AG04449 (cell line): ENCODE results near the gene LOXL3.
"Not testable (repeated sequence)": the region's sequence is repeated elsewhere in the genome, so short reads cannot be mapped to it uniquely, and the experiment has no call there.

Source experiments
- CTCF ChIA-PET: fragments of 350-600 bp; formaldehyde crosslinking; extraction: SDS; loops from one replicate; lab custom pipeline; 2021; ENCODE audit warnings: antibody characterized with exemption; lab: Yijun Ruan, JAX
- POLR2A ChIA-PET: fragments of 400-600, 350-600 bp; formaldehyde crosslinking; extraction: SDS; loops from one replicate; lab custom pipeline; 2020; ENCODE audit warnings: antibody characterized with exemption, inconsistent platforms; lab: Yijun Ruan, JAX
- DNase-seq: peaks from one replicate; pipeline ENCODE4 v3.0.0-alpha.2; 2010; ENCODE audit warnings: low read depth, low spot score
- H3K4me3 ChIP-seq: 2 replicates; pipeline ENCODE4 v1.5.1; 2011; ENCODE audit warnings: low read depth, mild to moderate bottlenecking, control low read depth, low read length
- CTCF ChIP-seq: IDR thresholded peaks from one replicate; pipeline ENCODE4 v1.5.1; 2011; ENCODE audit warnings: mild to moderate bottlenecking, moderate library complexity, low read length, control low read depth, inconsistent platforms; ENCODE audit not compliant: insufficient read depth; ENCODE audit errors: missing control alignments

LOXL3 gene

DNA sequence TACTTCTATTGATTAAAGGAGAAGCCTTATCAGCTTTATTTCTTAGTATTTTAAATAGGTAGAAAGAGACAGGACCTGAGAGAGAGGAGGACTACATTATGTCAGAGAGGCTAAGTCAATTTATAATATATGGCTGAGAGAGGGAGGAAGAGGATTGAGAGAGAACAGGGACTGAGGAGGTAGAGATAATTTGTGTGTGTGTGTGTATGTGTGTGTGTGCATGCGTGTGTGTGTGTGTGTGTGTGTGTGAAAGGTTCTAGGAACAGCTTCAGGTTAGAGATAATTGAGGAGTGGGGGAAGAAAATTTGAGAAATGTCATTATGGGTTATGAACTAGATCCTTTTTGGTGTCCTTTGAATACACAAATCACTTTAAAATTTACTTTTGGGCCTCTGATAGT lies 15.9 kb upstream of the LOXL3 start:
- ChIA-PET POLR2A (no interaction called here), CTCF (interaction anchor here (15.9 kb wide), 1 partner anchor 17 kb away, joined by 204 read pairs; no protein-coding TSS in a partner anchor)
- DNase-seq = no peak
- H3K4me3 ChIP-seq = no peak overlapping the region
- TF ChIP-seq CTCF = no peak

DNA sequence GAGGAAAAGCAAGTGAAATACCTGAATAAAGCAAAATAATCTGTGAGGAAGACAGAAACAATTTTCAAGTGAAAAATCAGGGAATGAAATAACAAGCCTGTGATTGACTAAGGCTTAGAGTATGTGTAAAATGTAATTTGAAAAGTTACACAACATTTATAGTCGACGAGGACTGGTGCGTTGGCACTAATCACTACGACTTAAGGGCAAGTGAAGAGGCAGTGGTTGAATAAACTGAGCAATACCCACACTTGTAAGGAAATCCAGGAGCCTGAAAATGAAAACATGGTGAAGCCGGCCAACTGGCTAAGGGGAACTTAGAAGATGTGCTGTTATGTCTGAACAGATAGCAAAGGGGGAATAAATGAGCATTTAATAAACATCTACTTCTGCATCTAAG lies 14.1 kb upstream of the LOXL3 start:
- TF ChIP-seq CTCF = no peak
- CTCF ChIA-PET = interaction anchor here (1.1 to 15.9 kb wide), 5 partner anchors 9 to 85 kb away, joined by 3 to 204 read pairs (median 8); partner anchors contain the start of genes CCDC142 and TTC31
- POLR2A ChIA-PET = interaction anchor here (0.6 to 2.5 kb wide), 5 partner anchors 9 to 38 kb away, joined by 3 to 23 read pairs (median 3); partner anchors contain the start of genes AUP1, HTRA2 and LOXL3
- H3K4me3 ChIP-seq = no peak overlapping the region
- DNase-seq = peak; percentile 89

- POLR2A ChIA-PET = interaction anchor here (0.7 to 2.5 kb wide), 6 partner anchors 8 to 84 kb away, joined by 3 to 23 read pairs (median 5); partner anchors contain the start of genes CCDC142, LOXL3 and TTC31
- TF ChIP-seq CTCF = no peak
- CTCF ChIA-PET = interaction anchor here (0.7 to 15.9 kb wide), 6 partner anchors 10 to 84 kb away, joined by 3 to 204 read pairs (median 7); partner anchors contain the start of genes CCDC142 and TTC31
- H3K4me3 ChIP-seq = no peak overlapping the region
- peak; percentile 97 for DNase-seq
Measured at GRCh38 chr2:74566754-74567085, 13.0 kb upstream of the LOXL3 start.

DNA sequence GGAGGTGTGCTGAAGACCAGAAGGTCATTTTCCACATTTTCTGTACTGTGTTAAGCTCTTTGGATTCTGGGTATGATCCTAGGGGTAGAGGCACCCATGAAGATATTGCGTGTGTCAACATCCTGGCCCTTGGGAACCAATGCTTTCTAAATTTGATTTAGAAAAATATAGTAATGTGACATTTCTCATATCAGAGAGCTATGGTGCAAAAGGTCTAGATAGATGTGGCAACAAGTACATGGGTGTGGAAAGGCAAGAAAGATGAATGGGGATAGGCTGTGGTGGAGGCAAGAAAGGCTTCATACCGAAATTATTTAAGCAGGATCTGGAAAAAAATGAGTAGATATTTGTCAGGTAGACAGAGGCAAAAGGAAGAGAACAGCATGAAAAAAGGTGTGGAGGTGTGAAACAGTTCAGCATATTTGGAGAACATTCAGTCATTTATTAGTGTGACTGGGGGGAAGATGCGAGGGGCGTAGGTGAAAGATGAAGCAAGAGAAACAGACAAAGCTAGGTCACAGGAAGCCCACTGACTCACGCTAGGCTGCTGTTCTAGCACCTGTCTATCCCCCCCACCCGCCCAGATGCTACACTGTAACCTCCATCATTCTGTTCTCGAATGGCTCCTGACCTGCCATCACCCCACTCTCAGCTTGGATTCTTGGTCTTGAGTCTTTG lies 12.5 kb upstream of the LOXL3 start:
- H3K4me3 ChIP-seq = no peak overlapping the region
- ChIA-PET POLR2A (interaction anchor here (1.1 to 2.5 kb wide), 3 partner anchors 10 to 83 kb away, joined by 3 to 23 read pairs (median 7); partner anchors contain the start of genes CCDC142 and TTC31), CTCF (interaction anchor here (0.7 to 15.9 kb wide), 6 partner anchors 9 to 83 kb away, joined by 3 to 204 read pairs (median 4); partner anchors contain the start of genes CCDC142 and TTC31)
- DNase-seq = no peak
- TF ChIP-seq CTCF = no peak

DNA sequence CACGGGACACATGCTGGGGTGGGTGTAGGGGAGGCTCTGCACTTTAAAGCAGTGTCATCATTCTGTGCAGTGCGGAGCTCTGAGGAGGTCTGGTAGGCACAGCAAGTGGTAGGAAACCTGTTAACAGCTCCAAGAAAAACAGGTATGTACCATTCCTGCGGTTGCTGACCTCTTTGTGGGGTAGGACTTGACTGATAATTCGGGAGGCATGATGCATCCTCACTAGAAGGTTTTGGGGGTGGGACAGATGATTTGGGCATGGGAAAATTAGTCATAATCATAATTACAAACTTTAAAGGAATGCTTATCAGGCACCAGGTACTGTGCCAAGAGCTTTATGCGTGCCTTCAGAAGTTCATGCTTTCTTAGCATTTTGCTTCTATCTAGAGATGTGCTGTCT lies 10.5 kb upstream of the LOXL3 start:
- H3K4me3 ChIP-seq = no peak overlapping the region
- TF ChIP-seq CTCF = no peak
- DNase-seq = peak; percentile 86
- ChIA-PET POLR2A (interaction anchor here (0.6 to 2.2 kb wide), 4 partner anchors 10 to 29 kb away, joined by 3 to 29 read pairs (median 8); partner anchors contain the start of genes DOK1 and LOXL3), CTCF (interaction anchor here (1.0 to 1.5 kb wide), 3 partner anchors 9 to 24 kb away, joined by 4 to 5 read pairs (median 5); partner anchors contain the start of gene DOK1)

GRCh38 chr2:74562126-74562775 lies 8.5 kb upstream of the LOXL3 start:
- ChIA-PET POLR2A (no interaction called here), CTCF (no interaction called here)
- no peak for DNase-seq
- no peak overlapping the region for H3K4me3 ChIP-seq
- no peak for TF ChIP-seq CTCF

DNA sequence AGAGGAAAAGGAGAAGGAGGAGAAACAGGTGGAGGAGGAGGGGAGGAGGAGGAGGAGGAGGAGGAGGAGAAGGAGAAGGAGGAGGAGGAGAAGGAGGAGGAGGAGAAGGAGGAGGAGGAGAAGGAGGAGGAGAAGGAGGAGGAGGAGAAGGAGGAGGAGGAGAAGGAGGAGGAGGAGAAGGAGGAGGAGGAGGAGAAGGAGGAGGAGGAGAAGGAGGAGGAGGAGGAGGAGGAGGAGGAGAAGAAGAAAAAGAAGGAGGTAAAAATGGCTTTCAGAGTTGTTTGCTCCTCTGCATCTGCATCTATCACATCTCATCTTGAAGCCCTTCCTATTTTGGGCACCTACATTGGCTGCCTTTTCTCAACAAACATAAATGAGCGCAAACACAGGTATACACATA lies 7.3 kb upstream of the LOXL3 start:
- CTCF ChIA-PET, DNase-seq, H3K4me3 ChIP-seq: not testable (repeated sequence)
- POLR2A ChIA-PET = interaction anchor here (0.8 kb wide), 1 partner anchor 79 kb away, joined by 4 read pairs; no protein-coding TSS in a partner anchor
